HG03097 (cell line): ENCODE data around the gene USP32.
"Not testable (repeated sequence)": the region's sequence is repeated elsewhere in the genome, so short reads cannot be mapped to it uniquely, and the experiment has no call there.

Source experiments
- ATAC-seq: cut with Tn5 transposase; IDR thresholded peaks from one replicate; pipeline ENCODE4 v1.9.1; 2021; ENCODE audit not compliant: unreplicated experiment, low FRiP score

USP32 gene

GRCh38 chr17:60247836-60248461 is 144.0 kb downstream of the USP32 start:
- no peak for ATAC-seq

GRCh38 chr17:60244656-60245055 is 147.3 kb downstream of the USP32 start:
- ATAC-seq: no peak

- ATAC-seq: no peak
Observed at GRCh38 chr17:60240290-60240689, 151.6 kb downstream of the USP32 start.

- ATAC-seq: no peak
Observed at GRCh38 chr17:60231691-60232090, 160.2 kb downstream of the USP32 start.

GRCh38 chr17:60231234-60231633 is 160.7 kb downstream of the USP32 start:
- no peak for ATAC-seq

GRCh38 chr17:60230358-60230757 is 161.6 kb downstream of the USP32 start:
- no peak for ATAC-seq

- no peak for ATAC-seq
Observed at GRCh38 chr17:60229188-60229802, 162.6 kb downstream of the USP32 start.

- not testable (repeated sequence) for ATAC-seq
Observed at GRCh38 chr17:60227276-60227675, 164.7 kb downstream of the USP32 start.

GRCh38 chr17:60224064-60224463 is 167.9 kb downstream of the USP32 start:
- no peak for ATAC-seq

GRCh38 chr17:60223456-60223855 is 168.5 kb downstream of the USP32 start:
- ATAC-seq: no peak

GRCh38 chr17:60218774-60219173 is 173.2 kb downstream of the USP32 start:
- ATAC-seq: not testable (repeated sequence)

- not testable (repeated sequence) for ATAC-seq
Observed at GRCh38 chr17:60215895-60216294, 176.0 kb downstream of the USP32 start.

GRCh38 chr17:60211282-60211681 is 180.7 kb downstream of the USP32 start:
- not testable (repeated sequence) for ATAC-seq

GRCh38 chr17:60208302-60208701 is 183.6 kb downstream of the USP32 start:
- not testable (repeated sequence) for ATAC-seq

- not testable (repeated sequence) for ATAC-seq
Observed at GRCh38 chr17:60205782-60206181, 186.2 kb downstream of the USP32 start.

GRCh38 chr17:60198630-60199029 is 193.3 kb downstream of the USP32 start:
- not testable (repeated sequence) for ATAC-seq

- ATAC-seq: not testable (repeated sequence)
Observed at GRCh38 chr17:60194141-60194540, 197.8 kb downstream of the USP32 start.

- no peak for ATAC-seq
Observed at GRCh38 chr17:60193482-60193881, 198.5 kb downstream of the USP32 start.

GRCh38 chr17:60193032-60193431 is 198.9 kb downstream of the USP32 start:
- ATAC-seq: not testable (repeated sequence)

- ATAC-seq: not testable (repeated sequence)
Observed at GRCh38 chr17:60190032-60190431, 201.9 kb downstream of the USP32 start.

GRCh38 chr17:60188759-60189158 is 203.2 kb downstream of the USP32 start:
- ATAC-seq: no peak
